SK-N-SH (cell line): ENCODE measurements around the gene IGF2R. TPM values are rescaled to one million over a fixed set of nuclear protein-coding genes. Genes with fewer than 3 reads are reported as not detected.

Experiments
- CTCF ChIA-PET: fragments of 300-600, 350-600 bp; formaldehyde crosslinking; extraction: SDS; loops from one replicate; lab custom pipeline; 2021; lab: Yijun Ruan, JAX
- POLR2A ChIA-PET: fragments of 350-600 bp; sonication (Branson Sonifier 250); formaldehyde crosslinking; extraction: SDS; loops from one replicate; lab custom pipeline; 2020; ENCODE audit warnings: antibody characterized with exemption, inconsistent platforms; lab: Yijun Ruan, JAX
- DNase-seq: peaks from one replicate; pipeline ENCODE4 v3.0.0; 2012
- H2AFZ ChIP-seq: fragments of 200-600 bp; sonication (generic); 2 replicates; pipeline ENCODE4 v1.8.1; 2016; ENCODE audit warnings: antibody characterized with exemption, mild to moderate bottlenecking, low read depth
- H3F3A ChIP-seq: fragments of 200-600 bp; sonication (generic); replicated peaks from 2 replicates; pipeline ENCODE3; 2016; ENCODE audit warnings: antibody characterized with exemption, mild to moderate bottlenecking; ENCODE audit not compliant: insufficient read depth
- H3K27ac ChIP-seq, 2 experiments: fragments of 200-500 bp in 1 of 2; fragments of 200-600 bp in 1 of 2; sonication (Bioruptor generic) in 1 of 2; sonication (generic), shearing (Covaris generic) in 1 of 2; 2 replicates each; pipeline versions ENCODE4 v1.5.1 to v1.6.1; 2014 to 2016; ENCODE audit warnings: low read depth in 2 of 2, inconsistent platforms in 1 of 2, low read length in 1 of 2, mild to moderate bottlenecking in 1 of 2, mixed read lengths in 1 of 2
- H3K27me3 ChIP-seq: fragments of 200-600 bp; sonication (generic), shearing (Covaris generic); 2 replicates; pipeline ENCODE4 v1.6.1; 2016; ENCODE audit warnings: mixed run types; ENCODE audit not compliant: insufficient read depth
- H3K36me3 ChIP-seq, 2 experiments: fragments of 200-500 bp in 1 of 2; fragments of 200-600 bp in 1 of 2; sonication (Bioruptor generic) in 1 of 2; sonication (generic) in 1 of 2; replicated peaks in 1 of 2; 2 replicates each; pipeline versions ENCODE3 to v1.5.1; 2014 to 2016; ENCODE audit warnings: low read length in 1 of 2, mild to moderate bottlenecking in 1 of 2; ENCODE audit not compliant: insufficient read depth in 2 of 2, control insufficient read depth in 1 of 2
- H3K4me1 ChIP-seq, 2 experiments: fragments of 200-500 bp in 1 of 2; fragments of 200-600 bp in 1 of 2; sonication (Bioruptor generic) in 1 of 2; sonication (generic), shearing (Covaris generic) in 1 of 2; 2 replicates each; pipeline versions ENCODE4 v1.5.1 to v1.6.1; 2014 to 2016; ENCODE audit warnings: low read depth in 1 of 2, low read length in 1 of 2, mixed run types in 1 of 2; ENCODE audit not compliant: insufficient read depth in 2 of 2, control insufficient read depth in 1 of 2
- H3K4me2 ChIP-seq: fragments of 200-600 bp; sonication (generic), shearing (Covaris generic); 2 replicates; pipeline ENCODE4 v1.6.1; 2017; ENCODE audit warnings: mixed run types
- H3K4me3 ChIP-seq, 2 experiments: fragments of 200-500 bp in 1 of 2; fragments of 200-600 bp in 1 of 2; sonication (Bioruptor generic) in 1 of 2; sonication (generic), shearing (Covaris generic) in 1 of 2; 2 replicates each; pipeline versions ENCODE4 v1.5.1 to v1.8.1; 2014 to 2016; ENCODE audit warnings: low read depth in 2 of 2, inconsistent platforms in 1 of 2, low read length in 1 of 2, mild to moderate bottlenecking in 1 of 2, mixed read lengths in 1 of 2, moderate library complexity in 1 of 2
- H3K79me2 ChIP-seq: fragments of 200-600 bp; sonication (generic); 2 replicates; pipeline ENCODE4 v1.8.1; 2017; ENCODE audit warnings: mild to moderate bottlenecking; ENCODE audit not compliant: insufficient read depth
- H3K9ac ChIP-seq: fragments of 200-600 bp; sonication (generic); 2 replicates; pipeline ENCODE4 v1.6.1; 2017; ENCODE audit warnings: mixed run types
- H3K9me2 ChIP-seq: fragments of 200-600 bp; sonication (generic); 2 replicates; pipeline ENCODE4 v1.6.1; 2017; ENCODE audit warnings: mixed run types
- H3K9me3 ChIP-seq: fragments of 200-600 bp; sonication (generic); 2 replicates; pipeline ENCODE4 v1.6.1; 2017; ENCODE audit warnings: mixed run types, mild to moderate bottlenecking, moderate library complexity
- H4K20me1 ChIP-seq: fragments of 200-600 bp; sonication (generic); 2 replicates; pipeline ENCODE4 v1.6.1; 2017; ENCODE audit warnings: mild to moderate bottlenecking, mixed run types; ENCODE audit not compliant: insufficient read depth
- CHD2 ChIP-seq: fragments of 150-350 bp; IDR thresholded peaks from 2 replicates; pipeline ENCODE4 v1.6.1; 2018; ENCODE audit warnings: low read length; ENCODE audit not compliant: partially characterized antibody
- EP300 ChIP-seq, 2 experiments: IDR thresholded peaks; 2 replicates each; pipeline versions ENCODE4 v1.4.0 to v1.6.1; 2012; ENCODE audit warnings: borderline replicate concordance in 1 of 2, low read depth in 1 of 2, low read length in 1 of 2
- EZH2phosphoT487 ChIP-seq: fragments of 200-600 bp; sonication (generic); IDR thresholded peaks from 2 replicates; pipeline ENCODE4 v1.6.1; 2017; ENCODE audit warnings: low read depth, mixed run types, mild to moderate bottlenecking, antibody characterized with exemption, moderate library complexity, borderline replicate concordance
- FOSL2 ChIP-seq: IDR thresholded peaks from 2 replicates; pipeline ENCODE4 v1.4.0; 2012; ENCODE audit warnings: low read depth, mild to moderate bottlenecking, moderate library complexity, borderline replicate concordance
- FOXJ3 ChIP-seq: sonication (generic); formaldehyde crosslinking; IDR thresholded peaks from 2 replicates; pipeline ENCODE4 v1.5.1; 2020; ENCODE audit warnings: mild to moderate bottlenecking, missing genetic modification reagents
- MEF2A ChIP-seq: IDR thresholded peaks from 2 replicates; pipeline ENCODE4 v1.4.0; 2012; ENCODE audit warnings: low read depth, borderline replicate concordance
- MXI1 ChIP-seq: IDR thresholded peaks from 2 replicates; pipeline ENCODE4 v1.6.1; 2012; ENCODE audit warnings: mild to moderate bottlenecking, low read depth, low read length, improper control_type of control experiment
- NFIC ChIP-seq: IDR thresholded peaks from 2 replicates; pipeline ENCODE4 v1.4.0; 2012; ENCODE audit warnings: borderline replicate concordance
- NRF1 ChIP-seq: IDR thresholded peaks from 2 replicates; pipeline ENCODE4 v1.6.1; 2012; ENCODE audit warnings: low read depth, mild to moderate bottlenecking, low read length
- RAD21 ChIP-seq: IDR thresholded peaks from 2 replicates; pipeline ENCODE4 v1.6.1; 2012; ENCODE audit warnings: mild to moderate bottlenecking, low read length
- RCOR1 ChIP-seq: fragments of 150-350 bp; IDR thresholded peaks from 2 replicates; pipeline ENCODE4 v1.6.1; 2017; ENCODE audit warnings: antibody characterized with exemption, low read length
- RFX5 ChIP-seq: IDR thresholded peaks from 2 replicates; pipeline ENCODE4 v1.6.1; 2012; ENCODE audit warnings: mild to moderate bottlenecking, improper control_type of control experiment, low read length
- RXRA ChIP-seq: IDR thresholded peaks from 2 replicates; pipeline ENCODE4 v1.4.0; 2012; ENCODE audit warnings: low read depth, mild to moderate bottlenecking, borderline replicate concordance
- SIN3A ChIP-seq: IDR thresholded peaks from 2 replicates; pipeline ENCODE4 v1.6.1; 2012; ENCODE audit warnings: low read depth, mild to moderate bottlenecking, low read length, moderate library complexity, borderline replicate concordance
- SMC3 ChIP-seq: IDR thresholded peaks from 2 replicates; pipeline ENCODE4 v1.6.1; 2012; ENCODE audit warnings: low read depth, low read length, improper control_type of control experiment
- TCF12 ChIP-seq: IDR thresholded peaks from 2 replicates; pipeline ENCODE4 v1.4.0; 2012
- YY1 ChIP-seq: IDR thresholded peaks from 2 replicates; pipeline ENCODE4 v1.4.0; 2012; ENCODE audit warnings: low read depth, mild to moderate bottlenecking
- WGBS: methylation state at CpG from one replicate; pipeline ENCODE4 v1.1.6; 2017; ENCODE audit warnings: low lambda C conversion rate; 5-methylcytosine and 5-hydroxymethylcytosine counted together
- polyA plus RNA-seq, 3 experiments: library from polyadenylated mRNA; depleted of rRNA; stranded (reverse); fragments of >200 nt; gene quantifications; 2 replicates each; pipeline ENCODE4 v1.2.3, GENCODE V29; 2012
- TF ChIP-seq, protein P1 (sequence below): IDR thresholded peaks from 2 replicates; pipeline ENCODE4 v1.4.0; 2012; ENCODE audit warnings: low read depth
- TF ChIP-seq, protein P2 (sequence below): IDR thresholded peaks from 2 replicates; pipeline ENCODE4 v1.4.0; 2012; ENCODE audit warnings: low read depth, borderline replicate concordance
- TF ChIP-seq, protein P3 (sequence below): fragments of 200-600 bp; sonication (generic); IDR thresholded peaks from 2 replicates; pipeline ENCODE4 v1.6.1; 2017; ENCODE audit warnings: antibody characterized with exemption, mild to moderate bottlenecking, moderate library complexity
- TF ChIP-seq, protein P4 (sequence below): IDR thresholded peaks from 2 replicates; pipeline ENCODE4 v1.4.0; 2012; ENCODE audit warnings: low read depth, borderline replicate concordance
- TF ChIP-seq, protein P5 (sequence below): fragments of 150-350 bp; IDR thresholded peaks from 2 replicates; pipeline ENCODE4 v1.6.1; 2017; ENCODE audit warnings: antibody characterized with exemption, low read length, low read depth, borderline replicate concordance

IGF2R gene
- polyA plus RNA-seq, 1 of the 3 experiments (the other 2 are of a cell fraction) = 45.0 TPM

DNA sequence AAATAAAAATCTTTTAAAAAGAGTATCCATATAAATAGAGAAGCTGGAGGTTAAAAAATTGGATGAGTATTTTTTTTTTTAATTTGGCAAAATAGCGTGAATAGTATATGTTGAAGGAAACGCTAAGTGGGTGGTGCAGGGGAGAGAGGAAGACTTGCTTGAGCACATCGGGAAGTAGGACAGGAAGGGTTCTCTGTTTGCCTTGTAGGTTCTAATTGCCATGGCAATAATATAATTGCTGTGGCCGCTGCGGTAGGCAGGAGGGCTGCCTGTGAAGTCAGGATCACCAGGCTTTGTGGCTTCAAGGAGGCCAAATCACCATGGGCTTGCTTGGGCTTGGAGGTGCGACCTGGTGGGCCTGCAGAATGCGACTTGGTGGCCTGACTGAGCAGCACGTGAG, 35.1 kb downstream of the IGF2R start:
- H4K20me1 ChIP-seq = peaks cover 75% of the 10 kb centered on the region
- WGBS = 95% methylated on average over 4 of the region's 8 CpGs

DNA sequence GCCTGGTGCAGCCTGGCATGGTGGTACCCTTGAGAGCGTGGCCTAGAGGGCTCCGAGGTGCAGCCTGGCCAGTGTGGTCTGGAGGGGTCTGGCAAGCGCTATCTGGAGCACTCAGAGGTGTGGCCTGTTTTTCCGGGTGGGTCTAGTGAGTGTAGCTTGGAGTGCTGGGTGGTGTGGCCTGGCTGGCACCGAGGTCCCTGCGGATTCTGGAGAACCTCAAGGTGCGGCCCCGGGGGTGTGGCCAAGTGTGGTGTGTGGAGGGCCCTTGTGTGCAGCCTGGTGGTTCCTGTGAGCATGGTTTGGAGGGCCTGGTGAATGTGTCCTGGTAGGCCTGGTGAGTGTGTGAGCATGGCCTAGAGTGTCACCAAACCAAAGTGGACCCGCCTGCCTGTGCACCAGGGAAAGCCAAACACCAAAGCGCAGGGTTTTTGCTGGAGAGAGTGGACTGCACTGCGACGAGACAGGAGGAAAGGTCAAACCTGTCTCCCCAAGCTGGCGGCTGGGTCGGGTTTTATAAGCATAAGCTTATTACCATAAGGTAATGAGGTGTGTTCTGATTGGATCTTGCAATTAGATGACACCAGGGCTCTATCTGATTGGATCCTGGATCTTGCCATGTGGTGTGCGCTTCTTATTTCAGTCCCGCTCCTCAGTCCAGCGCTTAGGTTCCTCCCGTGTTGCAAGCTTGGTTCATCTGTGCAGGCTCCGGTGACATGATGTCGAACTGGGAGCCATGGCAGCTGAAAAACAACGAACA, 35.7 kb downstream of the IGF2R start:
- H3F3A ChIP-seq = peaks cover 4% of the 10 kb centered on the region
- peaks cover 0 to 7% of the 10 kb centered on the region in 2 experiments for H3K36me3 ChIP-seq
- no peak overlapping the region for H3K9ac ChIP-seq
- CTCF ChIA-PET = no interaction called here
- peaks cover 73% of the 10 kb centered on the region for H4K20me1 ChIP-seq
- H3K27me3 ChIP-seq = no peaks in the 10 kb centered on the region; the same call in 1 of the 2 replicates
- no peak overlapping the region for H3K4me2 ChIP-seq
- DNase-seq = no peak
- H3K27ac ChIP-seq = no peak overlapping the region
- no peaks in the 10 kb centered on the region for H3K9me3 ChIP-seq
- peaks cover 0 to 2% of the 10 kb centered on the region in 2 experiments; a peak in 1 of 4 replicates for H3K4me1 ChIP-seq
- POLR2A ChIA-PET = interaction anchor here (0.6 kb wide), 1 partner anchor 25 kb away, joined by 5 read pairs; no protein-coding TSS in a partner anchor
- 96% methylated on average over 17 of the region's 21 CpGs for WGBS
- no peak overlapping the region for H3K4me3 ChIP-seq
- TF ChIP-seq YY1 = no peak
- no peak for TF ChIP-seq EZH2phosphoT487
- no peak for TF ChIP-seq RCOR1
- TF ChIP-seq RAD21 = no peak
- TF ChIP-seq, protein P1, sequence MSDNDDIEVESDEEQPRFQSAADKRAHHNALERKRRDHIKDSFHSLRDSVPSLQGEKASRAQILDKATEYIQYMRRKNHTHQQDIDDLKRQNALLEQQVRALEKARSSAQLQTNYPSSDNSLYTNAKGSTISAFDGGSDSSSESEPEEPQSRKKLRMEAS = no peak
- TF ChIP-seq MEF2A = no peak
- no peak for TF ChIP-seq SMC3
- TF ChIP-seq EP300 (IDR thresholded peaks at IDR 0.05; ENCODE audit: borderline replicate concordance in 1 of 2, low read depth in 1 of 2, low read length in 1 of 2) = no peak
- TF ChIP-seq TCF12 = no peak
- no peak for TF ChIP-seq FOXJ3 (CRISPR knock-in tag)
- TF ChIP-seq, protein P2, sequence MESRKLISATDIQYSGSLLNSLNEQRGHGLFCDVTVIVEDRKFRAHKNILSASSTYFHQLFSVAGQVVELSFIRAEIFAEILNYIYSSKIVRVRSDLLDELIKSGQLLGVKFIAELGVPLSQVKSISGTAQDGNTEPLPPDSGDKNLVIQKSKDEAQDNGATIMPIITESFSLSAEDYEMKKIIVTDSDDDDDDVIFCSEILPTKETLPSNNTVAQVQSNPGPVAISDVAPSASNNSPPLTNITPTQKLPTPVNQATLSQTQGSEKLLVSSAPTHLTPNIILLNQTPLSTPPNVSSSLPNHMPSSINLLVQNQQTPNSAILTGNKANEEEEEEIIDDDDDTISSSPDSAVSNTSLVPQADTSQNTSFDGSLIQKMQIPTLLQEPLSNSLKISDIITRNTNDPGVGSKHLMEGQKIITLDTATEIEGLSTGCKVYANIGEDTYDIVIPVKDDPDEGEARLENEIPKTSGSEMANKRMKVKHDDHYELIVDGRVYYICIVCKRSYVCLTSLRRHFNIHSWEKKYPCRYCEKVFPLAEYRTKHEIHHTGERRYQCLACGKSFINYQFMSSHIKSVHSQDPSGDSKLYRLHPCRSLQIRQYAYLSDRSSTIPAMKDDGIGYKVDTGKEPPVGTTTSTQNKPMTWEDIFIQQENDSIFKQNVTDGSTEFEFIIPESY = no peak
- no peak for TF ChIP-seq RXRA
- TF ChIP-seq RFX5 = no peak
- no peak for TF ChIP-seq NFIC
- no peak for TF ChIP-seq NRF1
- TF ChIP-seq, protein P3, sequence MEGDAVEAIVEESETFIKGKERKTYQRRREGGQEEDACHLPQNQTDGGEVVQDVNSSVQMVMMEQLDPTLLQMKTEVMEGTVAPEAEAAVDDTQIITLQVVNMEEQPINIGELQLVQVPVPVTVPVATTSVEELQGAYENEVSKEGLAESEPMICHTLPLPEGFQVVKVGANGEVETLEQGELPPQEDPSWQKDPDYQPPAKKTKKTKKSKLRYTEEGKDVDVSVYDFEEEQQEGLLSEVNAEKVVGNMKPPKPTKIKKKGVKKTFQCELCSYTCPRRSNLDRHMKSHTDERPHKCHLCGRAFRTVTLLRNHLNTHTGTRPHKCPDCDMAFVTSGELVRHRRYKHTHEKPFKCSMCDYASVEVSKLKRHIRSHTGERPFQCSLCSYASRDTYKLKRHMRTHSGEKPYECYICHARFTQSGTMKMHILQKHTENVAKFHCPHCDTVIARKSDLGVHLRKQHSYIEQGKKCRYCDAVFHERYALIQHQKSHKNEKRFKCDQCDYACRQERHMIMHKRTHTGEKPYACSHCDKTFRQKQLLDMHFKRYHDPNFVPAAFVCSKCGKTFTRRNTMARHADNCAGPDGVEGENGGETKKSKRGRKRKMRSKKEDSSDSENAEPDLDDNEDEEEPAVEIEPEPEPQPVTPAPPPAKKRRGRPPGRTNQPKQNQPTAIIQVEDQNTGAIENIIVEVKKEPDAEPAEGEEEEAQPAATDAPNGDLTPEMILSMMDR = no peak
- H3K9me2 ChIP-seq = no peaks in the 10 kb centered on the region
- H2AFZ ChIP-seq = no peak overlapping the region
- H3K79me2 ChIP-seq = peaks cover 73% of the 10 kb centered on the region

More for the DNA sequence above, 35.1 kb downstream of the IGF2R start:
- Histone ChIP-seq H2AFZ (no peak overlapping the region), H3K4me3 (no peak overlapping the region), H3K27ac (no peak overlapping the region), H3K27me3 (no peaks in the 10 kb centered on the region; the same call in 1 of the 2 replicates), H3K4me1 (peaks cover 0 to 2% of the 10 kb centered on the region in 2 experiments; a peak in 1 of 4 replicates), H3K9me2 (no peaks in the 10 kb centered on the region), H3K79me2 (peaks cover 74% of the 10 kb centered on the region), H3F3A (peaks cover 4% of the 10 kb centered on the region), H3K36me3 (peaks cover 2% of the 10 kb centered on the region in 2 experiments), H3K9ac (no peak overlapping the region), H3K4me2 (no peak overlapping the region), H3K9me3 (no peaks in the 10 kb centered on the region)
- no peak for DNase-seq
- TF ChIP-seq FOSL2 = no peak
- no peak for TF ChIP-seq EZH2phosphoT487
- TF ChIP-seq EP300 (IDR thresholded peaks at IDR 0.05; ENCODE audit: borderline replicate concordance in 1 of 2, low read depth in 1 of 2, low read length in 1 of 2) = no peak
- TF ChIP-seq CHD2 = no peak
- TF ChIP-seq MXI1 = no peak
- TF ChIP-seq SIN3A = no peak
- TF ChIP-seq FOXJ3 (CRISPR knock-in tag) = no peak
- TF ChIP-seq, protein P4, sequence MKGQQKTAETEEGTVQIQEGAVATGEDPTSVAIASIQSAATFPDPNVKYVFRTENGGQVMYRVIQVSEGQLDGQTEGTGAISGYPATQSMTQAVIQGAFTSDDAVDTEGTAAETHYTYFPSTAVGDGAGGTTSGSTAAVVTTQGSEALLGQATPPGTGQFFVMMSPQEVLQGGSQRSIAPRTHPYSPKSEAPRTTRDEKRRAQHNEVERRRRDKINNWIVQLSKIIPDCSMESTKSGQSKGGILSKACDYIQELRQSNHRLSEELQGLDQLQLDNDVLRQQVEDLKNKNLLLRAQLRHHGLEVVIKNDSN = no peak
- TF ChIP-seq, protein P5, sequence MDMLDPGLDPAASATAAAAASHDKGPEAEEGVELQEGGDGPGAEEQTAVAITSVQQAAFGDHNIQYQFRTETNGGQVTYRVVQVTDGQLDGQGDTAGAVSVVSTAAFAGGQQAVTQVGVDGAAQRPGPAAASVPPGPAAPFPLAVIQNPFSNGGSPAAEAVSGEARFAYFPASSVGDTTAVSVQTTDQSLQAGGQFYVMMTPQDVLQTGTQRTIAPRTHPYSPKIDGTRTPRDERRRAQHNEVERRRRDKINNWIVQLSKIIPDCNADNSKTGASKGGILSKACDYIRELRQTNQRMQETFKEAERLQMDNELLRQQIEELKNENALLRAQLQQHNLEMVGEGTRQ = no peak
- ChIA-PET CTCF (no interaction called here), POLR2A (no interaction called here)
